Activated T-cell treated with anti-CD3 and anti-CD28 coated beads for 48 hours (primary cell): ENCODE measurements around the gene ZNF470.

Source experiments
- DNase-seq: peaks from one replicate; pipeline ENCODE4 v3.0.0-alpha.2; 2020; ENCODE audit warnings: low read depth

Gene ZNF470

GRCh38 chr19:56608274-56608964, 41.2 kb downstream of the ZNF470 start:
- no peak for DNase-seq

- DNase-seq: no peak
These were observed 44.0 kb downstream of the ZNF470 start for GRCh38 chr19:56611288-56611687.

DNA sequence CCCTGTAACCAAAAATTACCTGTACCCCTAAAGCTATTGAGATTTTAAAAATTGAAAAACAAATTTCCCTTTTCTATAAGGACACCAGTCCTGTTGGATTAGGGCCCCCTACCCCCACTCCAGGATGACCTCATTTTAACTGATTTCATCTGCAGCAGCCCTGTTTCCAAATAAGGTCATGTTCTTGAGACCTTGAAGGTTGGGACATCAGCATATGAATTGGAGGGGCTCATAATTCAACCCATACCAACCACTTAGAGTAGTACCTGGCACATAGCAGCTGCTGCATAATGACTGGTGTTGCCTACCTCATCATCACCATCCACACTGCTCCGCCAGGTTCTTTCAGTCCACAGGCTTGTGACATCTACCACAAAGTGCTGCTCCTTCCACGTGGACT, 45.5 kb downstream of the ZNF470 start:
- DNase-seq: no peak

- no peak for DNase-seq
These were observed 46.4 kb downstream of the ZNF470 start for GRCh38 chr19:56613639-56614038.

DNA sequence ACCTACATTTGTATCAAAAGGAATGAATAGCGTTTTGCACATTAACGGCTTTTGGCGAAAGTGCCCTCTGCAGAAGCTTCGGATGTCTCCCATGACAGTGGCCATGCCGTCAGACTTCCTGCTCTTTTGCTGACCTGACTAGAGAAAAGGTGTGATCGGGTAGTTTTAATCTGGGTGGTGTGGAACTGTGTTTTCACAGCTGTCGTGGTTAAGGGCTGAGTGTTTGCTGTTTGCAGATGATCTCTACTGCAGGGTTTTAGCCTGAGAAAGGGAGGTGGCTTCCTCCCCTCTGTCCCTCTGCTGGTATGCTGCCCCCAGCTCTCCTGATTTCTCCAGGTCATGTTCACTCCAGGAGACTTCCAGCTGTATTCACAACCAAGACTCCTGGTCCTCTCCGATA, 50.3 kb downstream of the ZNF470 start:
- no peak for DNase-seq

DNA sequence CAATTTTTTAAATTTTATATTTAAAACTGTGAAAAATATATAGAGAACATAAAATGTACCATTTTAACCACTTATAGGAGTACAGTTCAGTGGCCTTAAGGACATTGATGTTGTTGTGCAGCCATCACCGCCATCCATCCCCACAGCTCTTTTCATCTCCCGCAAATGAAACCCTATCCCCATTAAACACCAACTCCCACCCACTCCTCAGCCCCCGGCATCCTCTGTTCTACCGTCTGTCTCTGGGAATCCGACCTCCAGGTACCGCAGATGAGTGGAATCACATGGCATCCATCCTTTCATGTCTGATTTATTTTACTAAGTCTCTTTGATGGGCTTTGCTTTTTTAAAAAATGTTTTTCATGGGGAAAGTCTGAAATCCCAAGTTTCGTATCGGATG, 51.9 kb downstream of the ZNF470 start:
- DNase-seq: no peak

DNA sequence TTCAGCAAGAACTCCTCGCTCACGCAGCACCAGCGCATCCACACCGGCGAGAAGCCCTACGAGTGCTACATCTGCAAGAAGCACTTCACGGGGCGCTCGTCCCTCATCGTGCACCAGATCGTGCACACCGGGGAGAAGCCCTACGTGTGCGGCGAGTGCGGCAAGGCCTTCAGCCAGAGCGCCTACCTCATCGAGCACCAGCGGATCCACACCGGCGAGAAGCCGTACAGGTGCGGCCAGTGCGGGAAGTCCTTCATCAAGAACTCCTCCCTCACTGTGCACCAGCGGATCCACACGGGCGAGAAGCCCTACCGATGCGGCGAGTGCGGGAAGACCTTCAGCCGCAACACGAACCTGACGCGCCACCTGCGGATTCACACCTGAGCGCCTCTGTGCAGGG, 55.1 kb downstream of the ZNF470 start:
- DNase-seq: no peak

- no peak for DNase-seq
These were observed 55.7 kb downstream of the ZNF470 start for GRCh38 chr19:56623006-56623405.

- DNase-seq: no peak
These were observed 58.4 kb downstream of the ZNF470 start for GRCh38 chr19:56625708-56626107.

- no peak for DNase-seq
These were observed 65.8 kb downstream of the ZNF470 start for GRCh38 chr19:56633021-56633420.

DNA sequence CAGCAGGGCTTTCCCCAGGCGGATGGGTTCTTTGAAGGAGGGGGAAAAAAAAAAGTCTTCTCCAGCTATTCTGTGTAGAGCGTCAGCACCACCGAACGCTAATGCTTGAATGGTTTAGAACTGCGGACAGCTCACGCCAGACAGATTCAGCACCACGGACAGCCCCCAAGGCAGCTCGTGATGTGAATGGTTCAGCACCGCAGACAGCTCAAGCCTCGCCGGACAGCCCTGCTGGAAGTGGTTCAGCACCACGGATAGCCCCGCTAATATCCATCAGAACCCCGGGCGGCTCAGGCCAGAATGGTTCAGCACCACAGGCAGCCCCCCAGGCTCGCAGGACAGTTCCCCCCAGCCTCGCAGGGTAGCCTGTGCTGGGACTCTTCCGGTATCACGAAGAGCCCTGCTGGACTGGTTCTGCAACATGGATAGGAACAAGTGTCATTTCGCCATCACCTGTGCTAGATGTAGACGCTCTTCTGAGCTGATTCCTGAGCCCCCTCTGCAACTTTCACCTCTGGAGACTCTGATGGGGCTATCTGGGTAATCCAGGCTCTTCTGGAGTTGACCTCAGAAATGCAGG, 70.8 kb downstream of the ZNF470 start:
- peak; percentile 29 for DNase-seq
